Stimulated activated CD4-positive, alpha-beta T cell treated with anti-CD3 and anti-CD28 coated beads, Interleukin-12 subunit alpha, Interleukin-12 subunit beta, amount 100 ng/mL, for 4 hours (primary cell): Measurements from ENCODE around the gene TRPV5.

ENCODE experiments used
- DNase-seq: peaks from one replicate; pipeline ENCODE4 v3.0.0-alpha.2; 2020

The TRPV5 gene

GRCh38 chr7:142884286-142884640 lies 49.3 kb downstream of the TRPV5 start:
- DNase-seq: no peak

- DNase-seq: no peak
Observed at GRCh38 chr7:142883571-142884285, 49.8 kb downstream of the TRPV5 start.

GRCh38 chr7:142883145-142883544 lies 50.4 kb downstream of the TRPV5 start:
- no peak for DNase-seq

DNA sequence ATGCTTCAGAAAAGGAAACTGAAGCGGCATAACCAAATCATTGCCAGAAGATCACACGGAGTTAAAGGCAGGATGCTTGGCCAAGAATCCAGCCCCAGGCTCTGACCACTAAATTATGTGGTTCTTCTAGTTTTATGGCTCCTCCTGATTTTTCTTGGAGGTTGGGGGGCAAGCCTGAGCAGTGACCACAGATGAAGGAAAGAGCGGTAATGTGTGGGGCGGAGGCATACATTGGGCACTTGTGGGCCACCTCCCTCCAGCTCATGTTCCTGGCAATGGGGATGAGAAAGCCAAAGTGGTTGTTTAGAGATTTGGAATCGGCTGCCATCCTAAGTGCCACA lies 51.2 kb downstream of the TRPV5 start:
- DNase-seq: no peak

DNA sequence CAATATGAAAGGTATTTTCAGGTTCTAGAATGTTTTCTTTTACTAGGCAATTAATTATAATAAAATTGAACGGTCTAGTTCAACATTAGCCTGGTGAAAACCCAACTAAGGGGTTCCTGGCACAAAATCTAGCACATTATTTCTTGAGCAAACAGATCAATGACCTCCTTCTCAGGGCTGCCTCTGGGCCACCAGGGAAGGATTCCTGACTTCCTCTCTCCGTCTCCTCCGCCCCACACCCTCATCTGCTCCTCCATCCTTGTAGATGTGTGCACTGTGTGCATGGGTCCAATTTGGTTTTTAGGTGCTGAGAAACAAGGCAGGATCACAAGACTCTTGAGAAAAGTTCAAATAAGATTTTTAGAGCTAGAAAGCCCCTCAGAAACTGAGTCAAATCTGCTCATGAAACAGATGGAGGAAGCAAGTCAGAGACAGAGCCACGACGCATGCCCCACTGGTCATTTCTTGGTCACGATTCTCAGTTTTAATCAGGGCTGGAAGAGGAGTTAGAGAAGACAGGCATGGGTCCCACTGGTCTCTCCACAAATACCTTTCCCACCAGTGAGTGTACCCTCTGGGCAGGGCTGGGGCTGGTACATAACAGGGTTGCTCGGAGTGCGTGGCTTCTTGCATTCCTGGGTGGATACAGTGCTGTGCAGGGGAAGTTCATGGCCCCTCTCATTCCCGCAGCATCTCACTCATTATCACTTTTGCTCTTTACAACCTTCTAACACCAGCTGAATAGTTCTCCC lies 51.8 kb downstream of the TRPV5 start:
- DNase-seq: no peak

GRCh38 chr7:142880876-142881505 lies 52.6 kb downstream of the TRPV5 start:
- DNase-seq: peak; percentile 35

- DNase-seq: no peak
Observed at GRCh38 chr7:142879060-142879459, 54.5 kb downstream of the TRPV5 start.

- DNase-seq: no peak
Observed at GRCh38 chr7:142878315-142878714, 55.2 kb downstream of the TRPV5 start.

DNA sequence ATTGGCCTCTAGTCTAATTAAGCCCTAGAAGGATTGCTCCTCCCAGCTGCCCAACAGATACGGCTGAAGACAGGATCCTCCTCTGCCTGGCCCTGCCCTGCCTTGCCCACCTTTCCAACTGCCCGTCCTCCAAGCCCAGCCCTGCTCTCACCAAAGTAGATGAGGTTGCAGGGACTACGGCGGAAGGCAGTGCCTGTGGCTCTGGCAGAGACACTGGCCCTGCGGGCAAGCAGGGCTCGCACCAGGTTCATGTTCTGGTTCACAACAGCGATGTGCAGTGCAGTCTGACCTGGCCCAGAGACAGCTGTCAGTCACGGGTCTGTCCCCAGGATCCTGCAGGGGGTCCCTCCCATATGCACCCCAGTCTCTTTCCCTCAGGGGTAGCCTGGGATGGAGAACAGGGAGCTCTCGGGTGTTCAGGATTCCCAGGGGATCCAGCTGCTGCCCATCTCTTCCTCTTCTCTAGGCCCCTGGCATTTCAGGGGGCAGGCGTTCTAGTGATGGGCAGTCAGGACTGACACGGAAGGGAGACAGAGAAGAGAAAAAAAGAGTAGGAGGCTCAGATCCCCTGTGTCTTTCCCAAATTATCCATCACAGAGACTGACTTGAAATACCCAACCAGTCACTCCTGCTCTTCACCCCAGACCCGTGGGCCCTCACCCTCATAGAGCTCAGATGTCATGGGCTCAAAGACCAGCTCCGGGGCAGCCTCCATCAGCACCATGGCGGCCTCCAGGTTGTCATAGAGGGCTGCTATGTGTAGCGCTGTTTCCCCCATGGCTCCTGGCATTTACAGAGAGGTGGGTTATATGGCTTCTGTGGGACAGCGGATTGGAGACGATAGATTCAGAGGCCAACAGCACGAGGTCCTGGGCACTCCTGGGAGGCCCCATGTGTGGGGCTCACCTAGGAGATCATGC lies 56.3 kb downstream of the TRPV5 start:
- DNase-seq: no peak

DNA sequence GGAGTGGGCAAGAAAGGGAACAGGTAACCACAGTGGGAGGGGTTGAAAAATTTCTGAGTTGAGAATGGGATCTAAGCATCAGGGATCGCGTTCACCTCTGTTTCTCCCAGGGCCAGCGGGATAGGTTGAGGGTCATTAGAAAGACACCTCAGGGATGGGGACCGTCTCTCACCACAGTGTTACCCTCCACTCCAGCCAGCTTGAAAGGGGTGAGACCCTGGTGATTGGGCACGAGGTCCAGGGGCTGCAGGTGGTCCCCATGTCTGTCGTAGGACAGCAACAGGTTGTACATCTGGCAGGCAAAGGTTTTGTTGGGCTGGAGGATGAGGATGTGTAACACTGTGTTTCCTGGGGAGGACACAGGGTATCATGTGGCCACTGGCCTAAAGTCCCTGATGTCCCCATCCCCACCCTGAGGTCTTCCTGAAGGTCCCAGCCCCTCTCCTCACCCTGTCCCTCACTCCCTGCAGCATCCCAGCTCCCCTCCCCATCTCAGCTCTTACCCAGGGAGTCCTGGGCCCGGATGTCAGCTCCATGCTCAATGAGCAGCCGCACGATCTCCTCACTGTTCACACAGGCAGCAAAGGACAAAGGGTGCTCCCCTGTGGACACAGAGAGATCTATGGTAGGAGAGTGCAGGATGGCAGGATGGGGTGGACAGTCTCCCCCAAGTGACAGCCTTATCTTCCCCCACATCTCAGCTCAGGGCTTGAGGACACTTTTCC lies 57.1 kb downstream of the TRPV5 start:
- DNase-seq: no peak

- no peak for DNase-seq
Observed at GRCh38 chr7:142875456-142875855, 58.1 kb downstream of the TRPV5 start.

GRCh38 chr7:142874837-142875236 lies 58.7 kb downstream of the TRPV5 start:
- no peak for DNase-seq

DNA sequence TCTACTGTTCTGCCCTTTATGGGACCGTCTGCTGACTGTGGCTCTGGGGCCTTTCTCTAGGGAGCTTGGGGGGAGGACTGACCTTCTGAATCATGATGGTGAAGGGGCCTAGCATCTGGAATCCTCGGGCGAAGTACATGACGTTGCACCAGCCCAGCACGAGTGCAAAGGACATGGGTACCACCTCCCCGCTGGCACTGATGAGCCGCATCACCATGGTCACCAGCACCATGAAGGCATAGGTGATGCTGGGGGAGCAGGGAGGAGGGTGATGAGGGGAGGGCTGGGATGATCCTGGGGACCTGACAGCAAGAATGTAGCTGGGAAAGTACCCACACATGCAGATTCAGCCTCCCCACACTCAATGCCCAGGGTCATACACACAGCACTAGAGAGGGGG lies 59.1 kb downstream of the TRPV5 start:
- no peak for DNase-seq

- no peak for DNase-seq
Observed at GRCh38 chr7:142873871-142874270, 59.7 kb downstream of the TRPV5 start.

GRCh38 chr7:142873281-142873784 lies 60.2 kb downstream of the TRPV5 start:
- no peak for DNase-seq

DNA sequence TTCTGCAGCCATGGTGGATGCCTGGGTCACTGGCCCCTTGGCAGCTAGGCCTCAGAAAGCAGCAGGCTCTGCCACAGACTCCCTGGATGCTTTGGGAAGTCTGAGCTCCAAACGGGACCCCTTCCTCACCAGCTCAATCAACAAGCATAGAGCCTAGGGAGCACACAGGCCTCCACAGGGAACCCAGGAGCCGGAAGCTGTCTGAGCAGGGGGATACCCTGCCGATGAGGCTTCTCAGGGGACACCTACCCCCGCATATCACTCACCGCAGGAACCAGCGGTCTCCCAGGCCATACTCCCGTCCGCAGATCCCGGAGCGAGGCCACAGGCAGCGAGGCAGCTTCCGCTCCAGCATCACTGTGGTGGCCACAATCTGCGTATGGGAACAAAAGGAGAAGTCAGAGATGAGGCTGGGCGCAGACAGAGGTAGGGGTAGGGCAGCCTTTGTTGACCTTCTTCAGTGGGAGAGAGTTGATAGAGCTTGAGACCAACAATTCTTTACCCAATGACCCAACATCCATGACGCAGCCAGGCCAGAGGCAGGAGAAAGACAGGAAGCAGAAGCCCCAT lies 61.4 kb downstream of the TRPV5 start:
- DNase-seq: no peak

DNA sequence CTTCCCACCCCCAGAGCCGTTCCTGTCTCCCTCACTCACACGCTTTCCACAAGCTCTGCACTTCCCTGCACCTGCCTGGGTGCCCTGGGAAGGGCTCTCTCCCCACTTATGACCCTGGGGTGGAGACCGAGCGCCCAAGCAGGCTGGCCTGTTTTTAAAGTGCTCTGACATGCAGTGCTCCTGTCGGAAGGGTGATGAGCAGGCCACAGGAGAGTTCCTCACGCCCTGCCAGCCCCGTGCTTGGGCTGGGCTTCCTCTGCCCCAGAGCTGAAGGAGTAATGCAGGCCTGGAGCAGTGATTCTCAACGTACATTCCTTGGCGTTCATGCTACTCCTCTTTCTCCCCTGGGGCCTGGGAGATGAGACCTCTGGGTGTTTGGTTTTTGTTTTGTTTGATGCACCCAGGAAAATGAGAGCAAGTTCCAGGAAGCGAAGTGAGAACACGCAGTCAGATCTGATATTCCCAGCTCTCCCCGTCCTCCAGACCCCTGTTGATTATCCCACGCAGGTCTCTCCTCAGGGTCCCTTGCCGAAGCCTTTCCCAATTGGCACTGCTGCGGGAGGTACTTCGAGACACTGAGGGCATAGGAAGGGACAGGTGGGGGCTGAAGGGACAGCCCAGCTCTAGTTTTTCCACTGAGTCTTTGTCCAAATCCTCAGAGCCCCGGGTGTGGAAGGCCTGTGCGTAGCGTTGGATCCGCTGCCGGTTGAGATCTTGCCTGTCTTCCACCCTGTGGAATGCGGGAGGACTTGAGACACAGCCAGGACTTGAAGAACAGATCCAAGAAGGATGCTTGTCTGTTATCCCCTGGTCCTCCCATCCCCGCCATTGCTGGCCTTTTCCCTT lies 62.1 kb downstream of the TRPV5 start:
- no peak for DNase-seq

- no peak for DNase-seq
Observed at GRCh38 chr7:142870566-142871259, 62.8 kb downstream of the TRPV5 start.

DNA sequence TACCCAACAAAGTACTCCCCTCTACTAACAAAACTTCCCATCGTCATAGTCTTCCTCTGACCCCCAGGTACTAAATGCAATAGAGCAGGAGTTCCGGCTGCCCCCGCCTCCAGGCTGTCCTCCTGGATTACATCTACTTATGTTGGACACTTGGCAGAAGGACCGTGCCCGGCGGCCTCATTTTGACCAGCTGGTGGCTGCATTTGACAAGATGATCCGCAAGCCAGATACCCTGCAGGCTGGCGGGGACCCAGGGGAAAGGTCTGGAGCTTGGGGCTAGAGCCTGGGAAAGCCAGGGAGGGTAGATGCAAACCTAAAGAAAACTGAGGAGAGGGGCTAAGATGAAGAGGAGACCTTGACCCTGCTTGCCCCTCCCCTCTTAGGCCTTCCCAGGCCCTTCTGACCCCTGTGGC lies 63.4 kb downstream of the TRPV5 start:
- DNase-seq: no peak

GRCh38 chr7:142869434-142869833 lies 64.1 kb downstream of the TRPV5 start:
- DNase-seq: no peak
